GM12878 (cell line): Measurements from ENCODE around the gene ACTG1. TPM values are rescaled to one million over a fixed set of nuclear protein-coding genes. Genes with fewer than 3 reads are reported as not detected.

ENCODE experiments used
- ATAC-seq: fragments of 200-7000 bp; cut with Tn5 transposase; 3 replicates; pipeline ENCODE4 v1.9.1; 2020; ENCODE audit warnings: mild to moderate bottlenecking, moderate library complexity
- BruUV-seq: library from RNA; stranded (reverse); fragments of 400-500 nt; replicated peaks from 2 replicates; lab custom pipeline; 2021; lab: Mats Ljungman, UMichigan
- CTCF ChIA-PET: fragments of 300-600 bp; sonication (Branson Sonifier 250); formaldehyde crosslinking; extraction: SDS; loops from one replicate; lab custom pipeline; 2021; ENCODE audit warnings: inconsistent platforms; lab: Yijun Ruan, JAX
- POLR2A ChIA-PET: fragments of 350-600 bp; formaldehyde crosslinking; extraction: SDS; loops from one replicate; lab custom pipeline; 2021; ENCODE audit warnings: inconsistent platforms; lab: Charles Lee
- RAD21 ChIA-PET: fragments of 300-600 bp; sonication (Branson Sonifier 250); formaldehyde crosslinking; loops from one replicate; lab custom pipeline; 2023; ENCODE audit warnings: antibody characterized with exemption; ENCODE audit not compliant: unreplicated experiment; lab: Charles Lee
- SMC1A ChIA-PET: fragments of 300-600 bp; sonication (Branson Sonifier 250); formaldehyde crosslinking; loops from one replicate; lab custom pipeline; 2023; ENCODE audit not compliant: unreplicated experiment, uncharacterized antibody; lab: Charles Lee
- DNase-seq: peaks from one replicate; pipeline ENCODE4 v3.0.0-alpha.2; 2011; ENCODE audit warnings: low read depth, low spot score
- FAIRE-seq: peaks from 3 replicates; lab custom pipeline; 2011; peaks lifted over from hg19 to GRCh38; lab: Jason Lieb, UNC
- H2AFZ ChIP-seq: 2 replicates; pipeline ENCODE4 v1.6.0; 2011; ENCODE audit warnings: low read depth, low read length, control low read depth; ENCODE audit not compliant: control insufficient read depth
- H3K27ac ChIP-seq: 2 replicates; pipeline ENCODE4 v1.5.1; 2011; ENCODE audit warnings: control low read depth; ENCODE audit not compliant: control insufficient read depth, insufficient read depth
- H3K27me3 ChIP-seq, 2 experiments: replicated peaks in 1 of 2; 2 replicates each; pipeline versions ENCODE4 v1.6.0 to v1.6.1; 2011; ENCODE audit warnings: low read length in 1 of 2; ENCODE audit not compliant: control insufficient read depth in 2 of 2, insufficient read depth in 2 of 2
- H3K36me3 ChIP-seq, 2 experiments: 2 replicates each; pipeline ENCODE4 v1.5.1; 2011; ENCODE audit warnings: low read length in 1 of 2; ENCODE audit not compliant: control insufficient read depth in 2 of 2, insufficient read depth in 2 of 2
- H3K4me1 ChIP-seq: 2 replicates; pipeline ENCODE4 v1.6.1; 2011; ENCODE audit warnings: mild to moderate bottlenecking, low read length, moderate library complexity, mixed read lengths; ENCODE audit not compliant: control insufficient read depth, insufficient read depth
- H3K4me2 ChIP-seq: 2 replicates; pipeline ENCODE4 v1.6.0; 2011; ENCODE audit warnings: control low read depth; ENCODE audit not compliant: control insufficient read depth, insufficient read depth
- H3K4me3 ChIP-seq: fragments of 200-600 bp; sonication (generic); 2 replicates; pipeline ENCODE4 v1.5.1; 2016
- H3K79me2 ChIP-seq: 2 replicates; pipeline ENCODE4 v1.6.0; 2011; ENCODE audit warnings: low read length; ENCODE audit not compliant: control insufficient read depth, insufficient read depth
- H3K9ac ChIP-seq: 2 replicates; pipeline ENCODE4 v1.8.0; 2011; ENCODE audit warnings: low read length, control low read depth, mixed read lengths; ENCODE audit not compliant: control insufficient read depth, insufficient read depth
- H3K9me3 ChIP-seq: replicated peaks from 3 replicates; pipeline ENCODE4 v1.5.1; 2011; ENCODE audit warnings: mild to moderate bottlenecking, low read length; ENCODE audit not compliant: control insufficient read depth, insufficient read depth
- H4K20me1 ChIP-seq: 2 replicates; pipeline ENCODE4 v1.6.0; 2011; ENCODE audit not compliant: control insufficient read depth, insufficient read depth
- CHD2 ChIP-seq: IDR thresholded peaks from 2 replicates; pipeline ENCODE4 v1.6.1; 2011; ENCODE audit warnings: low read depth, low read length, improper control_type of control experiment, borderline replicate concordance
- CHD4 ChIP-seq: fragments of 200-600 bp; sonication (generic); IDR thresholded peaks from 2 replicates; pipeline ENCODE4 v1.6.1; 2016; ENCODE audit warnings: mild to moderate bottlenecking
- EGR1 ChIP-seq, 2 experiments: IDR thresholded peaks; 1 replicate in 1 of 2; 2 replicates in 1 of 2; pipeline ENCODE4 v1.6.1; 2011 to 2012; ENCODE audit warnings: low read depth in 2 of 2, low read length in 2 of 2, borderline replicate concordance in 1 of 2, mild to moderate bottlenecking in 1 of 2, moderate library complexity in 1 of 2
- ETV6 ChIP-seq, 2 experiments: fragments of 450-650 bp in 1 of 2; IDR thresholded peaks in 1 of 2; conservative IDR thresholded peaks in 1 of 2; 2 replicates each; pipeline ENCODE4 v1.6.1; 2014; ENCODE audit warnings: antibody characterized with exemption in 1 of 2, borderline replicate concordance in 1 of 2, low read depth in 1 of 2, mild to moderate bottlenecking in 1 of 2, moderate library complexity in 1 of 2
- JUNB ChIP-seq: IDR thresholded peaks from 2 replicates; pipeline ENCODE4 v1.6.1; 2016; ENCODE audit warnings: antibody characterized with exemption, mild to moderate bottlenecking
- NFXL1 ChIP-seq: fragments of 450-650 bp; IDR thresholded peaks from 2 replicates; pipeline ENCODE4 v1.6.1; 2017; ENCODE audit warnings: antibody characterized with exemption, mild to moderate bottlenecking, borderline replicate concordance
- POLR2AphosphoS2 ChIP-seq: IDR thresholded peaks from 2 replicates; pipeline ENCODE4 v1.6.1; 2011; ENCODE audit warnings: low read depth, mild to moderate bottlenecking, low read length, improper control_type of control experiment, moderate library complexity
- POU2F2 ChIP-seq: IDR thresholded peaks from 3 replicates; pipeline ENCODE4 v1.6.1; 2011; ENCODE audit warnings: low read depth, mild to moderate bottlenecking, low read length, borderline replicate concordance
- RAD51 ChIP-seq: fragments of 450-650 bp; IDR thresholded peaks from 2 replicates; pipeline ENCODE4 v1.6.1; 2016; ENCODE audit warnings: moderate library complexity, mild to moderate bottlenecking, inconsistent platforms
- REST ChIP-seq: IDR thresholded peaks from 2 replicates; pipeline ENCODE4 v1.6.1; 2012; ENCODE audit warnings: mild to moderate bottlenecking, low read depth, low read length
- SIN3A ChIP-seq: IDR thresholded peaks from 2 replicates; pipeline ENCODE4 v1.6.1; 2012; ENCODE audit warnings: low read depth, low read length, improper control_type of control experiment
- ZNF622 ChIP-seq: fragments of 450-650 bp; IDR thresholded peaks from 2 replicates; pipeline ENCODE4 v1.6.1; 2017; ENCODE audit warnings: mild to moderate bottlenecking, inconsistent platforms
- WGBS: methylation state at CpG from one replicate; pipeline ENCODE4 v1.1.6; 2016; ENCODE audit warnings: low lambda C conversion rate; ENCODE audit not compliant: insufficient replicate concordance, insufficient coverage; ENCODE audit errors: missing lambda C conversion rate; 5-methylcytosine and 5-hydroxymethylcytosine counted together
- in situ Hi-C: fragments of 300-500 bp; cut with MboI; formaldehyde crosslinking; loops from 9 replicates; pipeline ENCODE4 v1.14.3; 2018; ENCODE audit warnings: mixed read lengths
- intact Hi-C: fragments of 100-400 bp; cut with micrococcal nuclease; formaldehyde crosslinking; loops from one replicate; pipeline ENCODE4 v1.14.2; 2022; ENCODE audit not compliant: unreplicated experiment
- polyA plus RNA-seq, 11 experiments: library from polyadenylated mRNA; depleted of rRNA in 4 of 11; unstranded in 6 of 11; stranded (reverse) in 5 of 11; fragments of >200 nt; fragmentation: Nextera tagmentation in 4 of 11; fragmentation: Illumina TruSeq in 1 of 11; extraction: Ambion mirVana in 4 of 11; extraction: Trizol in 1 of 11; gene quantifications; 1 replicate in 1 of 11; 2 replicates in 10 of 11; pipeline versions ENCODE4 v1.2.1 to v1.2.3, GENCODE V29; 2011 to 2016; ENCODE audit warnings: inconsistent platforms in 2 of 11, missing spikeins in 2 of 11, low read depth in 1 of 11
- total RNA-seq, 4 experiments: library from RNA; depleted of rRNA in 3 of 4; stranded (reverse); fragments of >200 nt in 3 of 4; fragmentation: Illumina TruSeq in 1 of 4; extraction: Trizol in 1 of 4; gene quantifications; 2 replicates each; pipeline versions ENCODE4 v1.2.1 to v1.2.3, GENCODE V29; 2013 to 2021
- TF ChIP-seq, protein P1 (sequence below): fragments of 450-650 bp; conservative IDR thresholded peaks from 2 replicates; pipeline ENCODE4 v1.6.1; 2017; ENCODE audit warnings: mild to moderate bottlenecking, moderate library complexity
- TF ChIP-seq, protein P2 (sequence below): fragments of 450-650 bp; IDR thresholded peaks from 2 replicates; pipeline ENCODE4 v1.6.1; 2016; ENCODE audit warnings: mild to moderate bottlenecking
- TF ChIP-seq, protein P3 (sequence below): IDR thresholded peaks from 2 replicates; pipeline ENCODE4 v1.6.1; 2012; ENCODE audit warnings: low read length, inconsistent platforms

The ACTG1 gene
- total and polyA plus RNA-seq, 10 of the 15 experiments (the other 5 are each of a cell fraction or from before 2014, with no cell fraction given), result 810 to 6,105 (median 3,650) TPM

DNA sequence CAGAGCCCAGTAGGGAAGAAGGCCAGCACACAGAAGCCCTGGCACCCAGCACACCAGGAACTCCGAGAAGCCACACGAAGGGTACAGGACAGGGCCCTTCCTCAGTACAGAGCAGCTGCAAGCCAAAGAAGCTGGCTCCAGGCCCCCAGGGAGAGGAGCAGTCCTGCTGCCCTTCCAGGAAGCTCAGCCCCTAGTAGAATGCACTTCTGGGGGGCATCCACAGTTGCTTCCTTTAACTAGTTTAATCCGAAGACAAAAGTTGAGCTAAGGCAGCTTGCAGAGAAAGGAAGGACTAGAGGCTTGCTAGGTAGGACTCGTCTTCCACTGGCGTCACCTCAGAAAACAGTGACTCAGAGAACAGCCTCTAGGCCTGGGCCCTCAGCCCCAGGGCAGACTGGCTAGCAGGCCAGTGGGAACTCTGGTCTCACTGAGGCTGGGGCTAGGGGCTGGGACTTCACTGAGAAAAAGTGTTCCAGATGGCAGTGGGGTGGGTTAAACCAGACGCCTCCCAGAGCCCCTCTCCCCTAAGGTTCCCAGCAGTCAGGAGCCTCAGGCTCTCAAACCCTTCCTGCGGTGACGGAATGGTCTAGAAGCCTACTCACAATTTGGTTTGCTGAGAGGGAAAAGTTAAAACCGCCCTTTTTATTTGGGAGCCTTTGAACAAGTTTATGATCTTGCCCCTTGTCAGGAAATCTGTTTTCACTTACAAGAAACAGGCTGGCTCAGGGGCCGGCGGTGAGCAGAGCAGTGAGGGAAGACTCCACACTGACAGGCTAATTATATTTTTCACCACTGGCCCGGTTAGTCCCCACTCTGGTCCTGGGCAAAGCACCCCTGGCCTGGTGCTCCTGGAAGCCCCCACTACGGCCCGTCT is 41.4 kb downstream of the ACTG1 start:
- Histone ChIP-seq H3K36me3 (no peaks in the 10 kb centered on the region), H4K20me1 (no peaks in the 10 kb centered on the region), H3K4me1 (no peaks in the 10 kb centered on the region), H3K4me3 (no peak overlapping the region), H3K27ac (no peak overlapping the region), H2AFZ (no peak overlapping the region), H3K4me2 (no peak overlapping the region), H3K79me2 (no peaks in the 10 kb centered on the region), H3K27me3 (peaks cover 0 to 1% of the 10 kb centered on the region in 2 experiments; a peak in 2 of 4 replicates), H3K9me3 (no peaks in the 10 kb centered on the region; the same call in 2 of the 3 replicates), H3K9ac (no peak overlapping the region)
- DNase-seq, result no peak
- FAIRE-seq, result no peak
- ChIA-PET RAD21 (no interaction called here), SMC1A (no interaction called here), POLR2A (no interaction called here), CTCF (no interaction called here)
- ATAC-seq, result no peak
- WGBS, result 49% methylated on average over 14 of the region's 14 CpGs
- TF ChIP-seq CHD2 (no peak), SIN3A (no peak), POU2F2 (no peak), POLR2AphosphoS2 (no peak), CHD4 (no peak), NFXL1 (no peak), ETV6 (conservative IDR thresholded peaks at IDR 0.05 in 1 of 2, IDR thresholded peaks at IDR 0.05 in 1 of 2; ENCODE audit: borderline replicate concordance in 1 of 2, low read depth in 1 of 2) (no peak), REST (no peak), JUNB (no peak), RAD51 (no peak), EGR1 (IDR thresholded peaks at IDR 0.05; ENCODE audit: borderline replicate concordance in 1 of 2, low read depth in 2 of 2, low read length in 2 of 2) (no peak), ZNF622 (no peak)
- TF ChIP-seq, protein P1, sequence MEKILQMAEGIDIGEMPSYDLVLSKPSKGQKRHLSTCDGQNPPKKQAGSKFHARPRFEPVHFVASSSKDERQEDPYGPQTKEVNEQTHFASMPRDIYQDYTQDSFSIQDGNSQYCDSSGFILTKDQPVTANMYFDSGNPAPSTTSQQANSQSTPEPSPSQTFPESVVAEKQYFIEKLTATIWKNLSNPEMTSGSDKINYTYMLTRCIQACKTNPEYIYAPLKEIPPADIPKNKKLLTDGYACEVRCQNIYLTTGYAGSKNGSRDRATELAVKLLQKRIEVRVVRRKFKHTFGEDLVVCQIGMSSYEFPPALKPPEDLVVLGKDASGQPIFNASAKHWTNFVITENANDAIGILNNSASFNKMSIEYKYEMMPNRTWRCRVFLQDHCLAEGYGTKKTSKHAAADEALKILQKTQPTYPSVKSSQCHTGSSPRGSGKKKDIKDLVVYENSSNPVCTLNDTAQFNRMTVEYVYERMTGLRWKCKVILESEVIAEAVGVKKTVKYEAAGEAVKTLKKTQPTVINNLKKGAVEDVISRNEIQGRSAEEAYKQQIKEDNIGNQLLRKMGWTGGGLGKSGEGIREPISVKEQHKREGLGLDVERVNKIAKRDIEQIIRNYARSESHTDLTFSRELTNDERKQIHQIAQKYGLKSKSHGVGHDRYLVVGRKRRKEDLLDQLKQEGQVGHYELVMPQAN, result no peak
- TF ChIP-seq, protein P2, sequence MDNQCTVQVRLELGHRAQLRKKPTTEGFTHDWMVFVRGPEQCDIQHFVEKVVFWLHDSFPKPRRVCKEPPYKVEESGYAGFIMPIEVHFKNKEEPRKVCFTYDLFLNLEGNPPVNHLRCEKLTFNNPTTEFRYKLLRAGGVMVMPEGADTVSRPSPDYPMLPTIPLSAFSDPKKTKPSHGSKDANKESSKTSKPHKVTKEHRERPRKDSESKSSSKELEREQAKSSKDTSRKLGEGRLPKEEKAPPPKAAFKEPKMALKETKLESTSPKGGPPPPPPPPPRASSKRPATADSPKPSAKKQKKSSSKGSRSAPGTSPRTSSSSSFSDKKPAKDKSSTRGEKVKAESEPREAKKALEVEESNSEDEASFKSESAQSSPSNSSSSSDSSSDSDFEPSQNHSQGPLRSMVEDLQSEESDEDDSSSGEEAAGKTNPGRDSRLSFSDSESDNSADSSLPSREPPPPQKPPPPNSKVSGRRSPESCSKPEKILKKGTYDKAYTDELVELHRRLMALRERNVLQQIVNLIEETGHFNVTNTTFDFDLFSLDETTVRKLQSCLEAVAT, result no peak
- TF ChIP-seq, protein P3, sequence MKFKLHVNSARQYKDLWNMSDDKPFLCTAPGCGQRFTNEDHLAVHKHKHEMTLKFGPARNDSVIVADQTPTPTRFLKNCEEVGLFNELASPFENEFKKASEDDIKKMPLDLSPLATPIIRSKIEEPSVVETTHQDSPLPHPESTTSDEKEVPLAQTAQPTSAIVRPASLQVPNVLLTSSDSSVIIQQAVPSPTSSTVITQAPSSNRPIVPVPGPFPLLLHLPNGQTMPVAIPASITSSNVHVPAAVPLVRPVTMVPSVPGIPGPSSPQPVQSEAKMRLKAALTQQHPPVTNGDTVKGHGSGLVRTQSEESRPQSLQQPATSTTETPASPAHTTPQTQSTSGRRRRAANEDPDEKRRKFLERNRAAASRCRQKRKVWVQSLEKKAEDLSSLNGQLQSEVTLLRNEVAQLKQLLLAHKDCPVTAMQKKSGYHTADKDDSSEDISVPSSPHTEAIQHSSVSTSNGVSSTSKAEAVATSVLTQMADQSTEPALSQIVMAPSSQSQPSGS, result no peak
- in situ Hi-C loops (no loop called here), intact Hi-C loops (no loop called here)
- BruUV-seq, result no TSS peak
